Colon (tissue), 2 donors: ENCODE measurements around the gene KCNQ1.

ENCODE experiments used
- FAIRE-seq: peaks from 2 replicates; lab custom pipeline; 2012; peaks lifted over from hg19 to GRCh38; lab: Jason Lieb, UNC
- donor health status: control.
- donor health status: control.

KCNQ1 gene

DNA sequence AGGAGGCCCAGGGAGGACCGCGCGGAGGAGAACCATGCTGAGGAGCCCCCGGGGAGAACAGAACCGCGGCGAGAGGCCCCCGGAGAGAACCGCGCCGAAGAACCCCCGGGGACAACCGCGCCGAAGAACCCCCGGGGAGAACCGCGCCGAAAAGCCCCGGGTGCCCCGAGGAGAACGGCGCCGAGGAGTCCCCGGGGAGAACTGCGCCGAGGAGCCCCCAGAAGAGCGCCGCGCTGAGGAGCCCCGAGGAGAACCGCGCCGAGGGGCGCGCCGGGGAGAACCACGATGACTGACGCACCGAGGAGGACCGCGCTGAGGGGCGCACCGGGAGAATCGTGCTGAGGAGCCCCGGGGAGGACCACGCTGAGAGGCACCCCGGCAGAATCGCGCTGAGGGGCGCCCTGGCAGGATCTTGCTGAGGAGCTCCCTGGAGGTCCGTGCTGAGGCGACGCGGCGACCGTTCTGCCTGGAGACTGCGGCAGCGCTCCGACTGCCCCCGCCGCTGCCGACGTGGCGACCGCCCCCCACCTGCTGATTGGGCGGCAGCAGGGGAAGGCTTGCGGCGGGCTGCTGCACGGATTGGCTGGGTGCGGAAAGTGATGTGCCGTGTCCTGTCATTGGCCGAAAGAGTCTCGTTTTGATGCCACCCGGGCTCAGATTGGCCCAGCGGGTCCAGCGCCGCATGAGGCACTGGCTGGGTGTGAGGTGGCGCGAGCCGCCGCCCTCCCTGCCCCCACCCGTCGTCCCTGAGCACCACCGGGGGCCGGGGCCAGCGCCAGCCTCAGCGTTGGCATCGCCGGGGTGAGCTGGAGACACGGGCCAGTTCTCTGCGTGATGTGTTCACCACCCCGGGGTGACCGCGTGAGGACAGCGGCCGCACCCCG is 255.0 kb downstream of the KCNQ1 start, which contains the start of gene KCNQ1OT1:
Gene KCNQ1OT1 (minus strand): TSS at position 464 of the 884 bp plus-strand sequence.
- no peak for FAIRE-seq

DNA sequence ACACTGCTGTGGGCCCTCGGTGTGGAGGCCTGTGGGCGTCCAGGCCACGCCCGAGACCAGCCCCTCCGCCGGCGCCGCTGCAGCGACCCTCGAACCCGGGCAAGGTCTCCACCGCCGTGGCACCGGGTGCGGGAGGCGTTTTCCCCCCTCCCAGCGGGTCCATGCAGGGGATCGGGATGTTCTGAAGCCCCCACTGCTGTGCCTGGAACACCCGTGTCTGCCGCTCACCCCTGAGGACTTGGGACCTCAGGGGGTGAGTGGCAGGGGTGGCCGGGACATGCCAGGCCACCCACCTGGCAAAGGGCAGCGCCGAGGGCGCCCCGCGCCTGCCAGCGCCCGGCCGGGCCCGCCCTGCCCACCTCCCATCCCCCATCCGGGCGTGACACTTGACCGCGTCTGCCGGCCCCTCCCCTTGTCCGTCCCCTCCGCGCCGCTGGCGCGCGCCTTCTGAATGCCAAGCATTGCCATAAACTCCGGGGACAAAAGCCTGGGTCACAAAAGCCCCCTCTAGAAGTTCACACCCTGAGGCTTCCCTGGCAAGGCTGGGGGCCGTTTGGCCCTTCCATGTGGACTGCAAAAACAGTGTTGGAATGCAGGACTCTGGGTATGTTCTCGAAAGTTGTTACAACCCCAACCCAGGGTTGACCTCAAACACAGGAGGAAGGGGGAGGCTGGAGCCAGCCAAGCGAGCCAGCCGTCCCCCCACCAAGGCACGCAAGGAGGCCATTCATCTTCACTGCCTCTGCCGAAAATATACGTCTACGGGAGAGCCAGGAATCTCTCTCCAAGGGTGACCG is 255.8 kb downstream of the KCNQ1 start:
- no peak for FAIRE-seq

DNA sequence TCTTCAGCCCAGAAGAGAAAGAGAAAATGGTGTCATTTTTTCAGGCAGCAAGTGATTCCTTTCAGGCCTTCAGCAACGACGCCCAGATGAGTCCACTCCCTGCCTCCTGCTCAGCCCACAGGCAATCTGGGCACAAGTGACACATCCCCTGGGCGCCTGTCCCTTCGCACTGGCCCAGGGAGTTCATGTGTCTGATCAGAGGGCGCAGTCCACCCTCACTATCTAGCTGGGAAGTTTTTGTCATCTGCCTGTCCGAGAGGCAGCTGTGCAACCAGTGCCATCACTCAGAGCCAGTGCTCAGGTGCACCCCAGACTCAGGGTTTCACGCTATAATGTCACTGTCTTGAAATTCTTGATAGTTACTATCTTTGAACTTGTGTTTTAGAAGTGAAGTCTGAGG is 256.4 kb downstream of the KCNQ1 start:
- no peak for FAIRE-seq

DNA sequence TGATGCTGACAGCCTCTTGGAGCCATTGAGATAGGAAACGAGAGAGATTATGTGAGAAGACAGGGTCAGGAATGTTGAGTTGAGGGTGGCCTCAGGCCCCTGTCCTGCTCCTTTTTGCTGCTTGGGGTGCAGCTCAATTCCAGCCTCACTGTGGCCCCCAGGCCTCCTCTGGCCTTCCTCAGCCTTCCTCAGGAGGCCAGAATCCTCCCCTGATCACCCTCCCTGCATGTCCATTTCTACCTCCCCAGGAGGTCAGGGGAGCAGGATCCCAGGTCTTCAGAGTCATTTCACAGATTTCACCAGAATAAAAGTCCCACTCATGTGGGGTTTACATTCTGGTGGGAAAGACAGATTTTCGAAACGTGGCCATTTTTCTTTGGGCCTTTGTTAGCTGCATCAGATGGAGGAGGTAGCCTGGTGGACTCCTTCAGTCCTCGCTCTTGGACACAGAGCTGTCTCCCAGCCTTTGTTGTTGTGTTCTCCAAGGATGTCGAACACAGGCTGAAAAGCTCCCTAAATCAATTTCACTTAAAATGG is 257.2 kb downstream of the KCNQ1 start:
- no peak for FAIRE-seq

DNA sequence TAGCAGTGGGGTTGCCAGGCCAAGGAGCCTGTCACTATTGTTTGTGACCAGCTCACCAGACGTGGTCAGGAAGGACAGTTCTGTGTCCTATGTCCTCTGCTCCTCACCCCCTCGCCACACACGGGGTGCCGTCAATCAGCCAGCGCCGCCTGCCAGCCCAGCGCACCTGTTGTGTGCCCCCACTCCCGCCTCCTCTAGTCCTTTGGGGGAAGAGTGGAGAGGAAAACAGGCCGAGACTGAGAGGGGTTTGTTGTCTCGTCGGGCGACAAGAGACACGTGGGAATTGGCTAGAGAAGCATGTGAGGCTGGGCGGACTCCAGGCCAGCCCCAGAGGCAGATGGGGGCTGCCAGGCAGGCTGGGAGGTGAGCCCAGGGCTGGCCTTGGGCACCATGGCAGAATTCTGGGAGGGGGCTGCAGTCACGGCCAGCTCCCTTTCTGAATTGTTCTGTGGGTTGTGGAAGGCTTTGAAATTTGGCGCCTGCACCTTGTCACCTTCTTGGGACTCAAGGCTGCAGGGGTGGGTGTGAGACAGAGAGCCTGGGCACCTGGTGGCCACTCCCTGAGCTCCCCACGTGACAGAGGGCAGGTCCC is 258.1 kb downstream of the KCNQ1 start:
- no peak for FAIRE-seq

DNA sequence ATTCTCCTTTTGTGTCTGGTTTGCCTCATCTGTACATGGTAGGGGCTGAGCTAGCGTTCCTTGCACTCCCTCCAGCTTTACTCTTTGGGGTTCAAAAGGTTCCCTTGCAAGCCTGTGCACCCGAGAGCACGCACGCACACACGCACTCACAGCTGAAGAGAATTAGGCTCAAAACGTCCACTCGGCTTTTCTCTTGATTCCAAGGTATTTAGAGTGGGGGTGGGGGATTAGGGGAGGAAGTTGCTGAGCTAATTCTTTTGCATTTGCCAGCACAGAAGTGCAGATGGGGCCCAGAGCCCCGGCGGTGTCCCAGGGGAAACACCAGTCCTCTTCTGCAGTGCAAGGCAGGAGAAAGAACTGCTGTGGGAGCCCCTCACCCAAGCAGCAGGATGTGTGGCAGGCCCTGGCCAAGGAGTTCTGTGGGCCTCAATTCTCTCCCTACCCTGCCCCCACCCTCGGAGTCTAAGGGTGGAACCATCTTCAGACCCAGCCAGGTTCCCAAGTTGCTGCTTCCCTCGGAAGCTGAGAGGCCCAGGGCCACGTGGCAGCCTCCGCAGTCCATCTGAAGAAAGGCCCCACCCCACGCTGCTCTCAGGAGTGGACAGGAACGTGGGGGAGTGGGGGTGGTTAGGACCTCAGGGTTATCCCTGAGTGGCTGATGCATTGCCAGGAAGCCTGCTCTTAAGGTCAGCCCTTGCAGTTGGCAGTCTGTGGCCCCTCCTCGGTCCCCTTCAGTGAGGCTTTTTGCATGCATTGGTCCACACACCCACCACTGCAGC is 258.7 kb downstream of the KCNQ1 start:
- no peak for FAIRE-seq

DNA sequence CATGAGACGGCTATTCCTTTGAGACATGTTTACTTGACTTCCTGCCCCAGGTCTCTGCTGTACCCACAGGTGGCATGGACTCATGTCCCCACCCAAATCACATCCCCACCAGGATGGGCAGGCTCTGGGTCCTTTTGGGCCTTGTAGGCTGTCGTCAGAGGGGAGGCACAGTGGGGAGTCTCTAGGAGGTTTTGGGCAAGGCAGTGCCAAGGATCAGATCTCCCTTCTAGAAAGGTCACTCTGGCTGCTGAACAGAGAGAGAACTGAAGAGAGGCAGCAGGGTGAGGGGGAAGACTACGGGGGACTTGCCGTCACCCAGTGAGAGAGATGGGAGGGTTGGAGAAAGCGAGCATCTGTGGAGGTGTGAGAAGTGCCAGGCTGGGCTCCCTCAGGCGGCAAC is 259.5 kb downstream of the KCNQ1 start:
- no peak for FAIRE-seq

DNA sequence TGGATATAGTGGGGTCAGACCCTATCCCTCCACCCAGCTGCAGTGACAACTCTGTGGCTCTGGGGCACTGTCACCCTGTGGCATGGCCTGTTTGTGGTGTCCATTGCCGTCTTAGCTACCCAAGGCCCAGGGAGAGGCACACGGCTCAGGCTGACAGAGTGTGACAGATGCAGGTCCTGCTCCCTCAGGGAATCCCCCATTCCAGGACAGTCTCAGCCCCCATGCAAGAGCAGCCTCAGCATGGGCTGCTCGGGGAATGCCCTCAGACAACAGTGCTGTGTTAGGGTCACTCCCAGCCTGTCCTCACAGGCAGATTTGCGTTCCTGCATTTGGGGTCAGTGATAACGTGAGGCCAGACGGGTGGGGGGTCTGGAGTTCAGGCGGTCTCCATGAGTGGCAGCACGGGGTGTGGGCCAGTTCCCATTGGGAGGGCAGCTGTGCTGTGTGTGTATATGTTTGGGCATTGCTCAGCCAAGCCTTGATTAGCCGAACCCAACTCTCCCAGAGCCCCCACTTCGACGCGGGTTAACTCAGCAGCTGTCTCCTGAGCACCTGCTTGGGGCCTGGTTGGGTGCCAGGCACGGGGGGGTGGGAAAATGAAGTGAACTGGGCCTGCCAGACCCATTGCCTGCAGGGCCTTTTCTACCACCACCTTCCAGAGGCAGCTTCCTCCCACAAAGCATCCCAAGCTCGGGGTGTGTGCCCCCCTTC is 260.2 kb downstream of the KCNQ1 start:
- no peak for FAIRE-seq

DNA sequence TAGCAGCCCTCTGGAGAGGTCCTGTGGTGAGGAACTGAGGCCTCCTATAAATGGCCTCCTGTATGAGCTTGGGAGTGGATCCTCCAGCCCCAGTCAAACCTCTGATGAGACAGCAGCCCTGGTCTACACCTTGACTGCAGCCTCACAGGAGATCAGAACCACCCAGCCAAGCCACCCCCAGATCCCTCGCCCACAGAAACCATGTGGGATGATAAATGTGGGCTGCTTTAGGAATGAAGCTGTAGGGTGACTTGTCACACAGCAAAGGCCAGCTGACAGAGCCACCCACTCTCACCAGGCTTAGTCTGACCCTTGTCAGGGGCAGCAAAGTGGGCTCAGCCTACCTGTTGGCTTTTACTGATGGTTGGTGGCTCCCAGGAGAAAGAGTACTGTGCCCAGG is 261.5 kb downstream of the KCNQ1 start:
- FAIRE-seq: no peak

DNA sequence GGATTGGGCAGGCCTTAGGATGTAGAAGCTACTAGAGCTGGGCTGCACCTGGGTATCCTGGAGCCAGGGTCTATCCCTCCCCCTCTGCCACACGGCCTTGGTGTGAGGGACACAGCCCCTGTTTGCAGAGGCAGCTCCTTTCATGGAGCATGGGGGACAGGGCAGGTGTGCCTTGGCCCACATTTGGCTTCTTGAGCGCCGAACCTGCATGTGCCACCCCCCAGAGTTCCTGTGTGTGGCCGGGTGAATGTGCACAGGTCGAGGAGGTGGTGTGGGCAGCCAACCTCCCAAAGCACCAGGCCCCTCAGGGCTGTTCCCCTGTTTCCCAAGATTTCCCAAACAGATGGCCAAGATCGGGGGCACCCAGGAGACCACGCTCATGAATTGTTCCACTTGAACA is 262.9 kb downstream of the KCNQ1 start:
- no peak for FAIRE-seq

DNA sequence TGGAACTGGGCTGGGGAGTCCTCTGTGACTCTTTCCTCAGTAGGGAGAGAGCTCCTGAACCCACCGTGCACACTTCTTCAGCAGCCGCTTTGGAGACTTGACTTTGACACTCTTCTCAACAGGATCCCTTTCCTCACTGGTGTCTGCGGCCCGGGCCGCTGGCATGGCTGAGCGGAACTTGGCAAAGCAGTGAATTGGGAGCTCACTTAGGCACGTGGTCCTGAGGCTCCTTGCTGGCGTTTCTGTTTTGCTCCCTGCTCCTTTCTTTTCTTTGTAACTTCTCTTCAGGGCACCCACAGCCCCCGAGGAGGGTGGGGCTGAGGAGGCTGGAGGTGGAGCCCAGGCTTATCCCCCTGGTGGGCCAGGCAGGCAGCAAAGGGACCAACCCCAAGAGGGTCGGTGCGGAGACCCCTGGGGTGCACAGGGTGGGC is 263.4 kb downstream of the KCNQ1 start:
- FAIRE-seq: no peak

DNA sequence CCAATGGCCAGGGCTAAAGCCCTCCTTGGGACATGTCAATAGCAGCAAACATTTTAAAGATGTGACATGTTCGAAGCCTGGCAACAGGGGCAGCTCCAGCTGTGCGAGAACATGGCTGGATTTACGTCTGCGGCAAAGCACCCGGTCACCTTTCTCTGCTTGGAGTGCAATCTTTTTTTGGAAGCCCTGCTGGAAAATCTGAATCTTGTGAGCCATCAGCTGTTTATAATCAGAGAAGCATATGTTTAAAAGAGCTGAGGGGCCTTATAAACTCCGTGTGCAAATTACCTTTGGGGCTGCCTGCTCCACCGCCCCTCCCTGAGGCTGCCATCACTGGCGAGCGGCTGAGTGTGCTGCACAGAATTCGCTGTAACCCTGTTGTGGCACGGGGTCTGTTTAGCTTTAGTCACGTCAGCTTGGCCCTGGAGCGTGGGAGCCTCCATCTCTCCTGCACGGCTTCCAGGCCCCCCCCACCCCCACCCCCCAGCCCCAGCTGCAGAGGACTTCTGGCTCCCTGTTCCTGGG is 264.0 kb downstream of the KCNQ1 start:
- FAIRE-seq: no peak

DNA sequence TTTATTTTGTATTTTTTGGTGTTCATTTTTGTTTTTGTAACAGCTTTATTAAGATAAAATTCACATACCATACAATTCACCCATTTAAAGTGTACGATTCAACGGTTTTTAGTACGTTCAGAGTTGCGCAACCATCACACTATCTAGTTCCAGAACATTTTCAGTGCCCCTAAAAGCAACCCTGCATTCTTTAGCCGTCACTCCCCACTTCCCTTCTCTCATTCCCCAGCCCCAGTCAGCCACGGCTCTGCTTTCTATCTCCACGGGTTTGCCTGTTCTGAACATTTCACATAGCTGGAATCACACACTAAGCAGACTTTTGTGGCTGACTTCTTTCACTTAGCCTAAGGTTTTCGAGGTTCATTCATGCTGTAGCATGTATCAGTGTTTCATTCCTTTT is 264.6 kb downstream of the KCNQ1 start:
- no peak for FAIRE-seq

DNA sequence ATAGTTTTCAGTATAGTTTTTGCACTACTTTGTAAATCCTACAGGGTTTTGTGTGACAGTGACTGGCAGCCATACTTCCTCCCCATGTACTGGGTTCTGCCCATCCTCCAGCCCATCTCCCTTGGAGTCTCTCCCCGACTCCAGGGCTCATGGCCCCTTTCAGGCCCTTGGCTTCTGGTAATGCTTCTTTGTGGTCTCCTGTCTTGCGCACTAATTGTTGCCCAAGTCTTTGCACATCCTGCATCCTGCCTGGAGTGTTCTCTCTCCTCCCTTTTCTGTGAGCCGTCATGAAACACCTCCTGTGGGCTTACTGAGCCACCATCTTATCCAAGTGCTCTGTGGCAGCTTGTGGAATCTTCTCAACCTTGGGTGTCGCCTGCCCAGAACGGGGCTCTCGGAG is 266.4 kb downstream of the KCNQ1 start:
- no peak for FAIRE-seq

DNA sequence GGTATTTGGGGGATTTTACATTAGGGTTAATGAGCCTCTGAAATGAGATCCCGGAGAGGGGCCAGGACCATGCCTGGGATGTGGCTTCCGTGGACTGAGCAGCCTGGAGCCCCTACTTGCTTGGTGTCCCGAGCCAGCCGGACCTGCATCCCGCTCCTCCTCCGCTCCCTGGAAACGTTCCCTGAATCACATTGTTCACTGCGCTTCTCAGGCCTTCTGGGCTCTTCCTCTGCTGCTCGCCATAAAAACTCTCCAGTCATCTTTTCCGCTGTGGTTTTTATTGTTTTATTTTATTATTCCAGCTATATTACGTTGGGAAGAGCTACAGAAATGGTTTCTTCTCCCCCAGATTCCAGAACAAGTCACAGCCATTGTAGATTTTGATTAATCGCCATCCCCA is 268.3 kb downstream of the KCNQ1 start:
- FAIRE-seq: no peak

DNA sequence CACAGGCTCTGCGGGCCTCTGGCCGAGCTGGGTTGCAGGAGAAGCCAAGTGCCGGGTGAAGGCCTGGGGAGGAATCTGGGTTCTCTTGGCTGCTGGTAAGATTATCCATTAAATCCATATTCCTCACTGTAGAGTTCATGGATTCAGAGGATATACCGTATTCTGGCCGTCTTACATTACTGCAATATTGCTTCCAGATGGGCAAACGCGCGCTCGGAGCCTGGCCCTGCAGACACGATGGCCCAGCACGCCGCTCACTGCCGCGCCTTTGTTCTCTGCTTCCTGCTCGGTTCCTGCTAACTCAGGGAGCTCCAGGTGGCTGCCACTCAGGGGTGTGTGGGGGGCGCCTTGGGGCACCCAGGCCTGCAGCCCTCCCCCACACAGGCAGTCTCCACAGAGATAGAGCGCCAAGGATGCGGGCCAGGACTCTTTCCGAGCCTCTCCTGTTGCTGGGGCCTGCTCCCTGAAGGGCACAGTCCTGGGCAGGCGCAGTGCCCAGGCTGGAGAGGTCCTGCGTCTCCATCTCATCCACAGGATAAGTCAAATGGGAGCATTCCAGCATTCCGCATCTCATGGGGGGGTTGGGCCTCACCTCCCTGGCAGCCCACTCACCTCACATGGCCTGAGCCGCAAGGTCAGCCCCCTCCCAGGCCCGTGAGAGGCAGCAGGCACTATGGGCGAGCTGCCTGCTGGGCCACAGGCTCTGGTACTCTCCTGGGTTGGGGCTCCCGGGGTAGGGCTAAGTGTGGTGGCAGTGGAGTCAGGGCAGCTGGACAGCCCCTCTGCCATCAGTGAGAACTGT is 269.1 kb downstream of the KCNQ1 start:
- no peak for FAIRE-seq

DNA sequence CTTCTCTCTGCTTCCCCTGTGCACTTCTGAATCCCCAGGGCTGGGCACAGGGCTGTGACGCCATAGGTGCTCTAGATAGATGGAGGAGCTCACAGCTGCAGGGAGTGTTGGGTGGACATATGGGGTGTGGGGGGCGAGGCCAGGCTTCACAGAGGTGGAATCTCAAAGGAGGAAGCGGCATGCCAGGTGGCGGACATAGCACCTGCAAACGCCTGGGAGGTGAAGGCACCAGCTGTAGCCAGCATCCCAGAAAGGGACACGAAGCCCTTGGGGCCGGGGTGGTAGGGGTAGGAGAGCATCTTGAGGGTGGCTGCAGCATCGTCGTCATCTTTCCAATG is 269.6 kb downstream of the KCNQ1 start:
- no peak for FAIRE-seq

DNA sequence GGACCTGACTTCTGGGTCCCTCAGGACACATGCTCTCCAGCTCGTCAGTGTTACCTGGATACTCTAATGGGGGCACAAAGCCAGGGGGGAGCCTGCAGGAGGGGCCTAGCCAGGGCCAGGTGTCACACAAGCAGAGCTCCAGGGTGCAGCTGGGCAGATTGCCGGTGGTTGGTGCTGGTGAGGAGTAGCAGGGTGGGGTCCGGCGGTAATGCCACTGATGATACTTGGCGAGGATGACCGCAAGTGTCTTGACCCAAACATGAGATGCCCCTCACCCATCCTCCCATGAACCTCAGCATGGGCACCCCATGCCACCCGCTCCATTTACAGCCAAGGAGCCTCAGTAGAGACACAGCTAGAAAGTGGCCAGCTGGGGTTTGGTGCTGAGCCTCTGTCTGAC is 270.1 kb downstream of the KCNQ1 start:
- FAIRE-seq: no peak

DNA sequence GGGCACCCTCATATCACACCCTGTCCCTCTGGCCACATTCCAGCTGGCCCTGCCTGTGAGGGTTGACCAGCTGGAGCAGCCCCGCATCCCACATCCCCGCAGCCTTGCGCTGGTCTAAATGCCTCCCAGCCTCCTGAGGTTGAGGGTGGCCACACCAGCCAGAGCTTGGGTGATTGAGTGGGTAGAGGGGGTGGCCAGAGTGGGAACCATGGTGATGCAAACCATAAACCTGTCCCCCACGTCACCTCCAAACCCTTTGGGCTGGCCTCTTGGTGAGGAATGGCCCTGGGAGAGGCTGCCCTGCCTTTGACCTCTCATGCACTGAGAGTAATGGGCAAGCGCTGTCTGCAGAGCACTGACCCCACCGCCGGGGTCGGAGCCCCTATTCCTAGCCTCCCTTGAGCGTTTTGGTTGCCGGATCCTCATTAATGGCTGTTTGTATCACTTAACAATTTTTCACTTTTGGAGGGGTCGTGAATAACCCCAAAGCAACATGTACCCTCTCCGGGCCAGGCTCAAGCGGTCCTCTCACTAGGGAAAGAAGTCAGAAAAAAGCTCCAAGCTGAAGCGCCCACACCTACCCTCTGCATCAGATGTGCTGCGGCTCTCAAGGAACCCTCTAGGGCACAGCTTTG is 271.0 kb downstream of the KCNQ1 start:
- no peak for FAIRE-seq
